Neuronal stem cell (in vitro differentiated cells): ENCODE measurements around the gene NUMA1.

Experiments
- DNase-seq: peaks from one replicate; pipeline ENCODE4 v3.0.0-alpha.2; 2013; ENCODE audit warnings: low spot score
- H2AFZ ChIP-seq: one replicate; pipeline ENCODE4 v1.6.1; 2013; ENCODE audit warnings: mild to moderate bottlenecking, low read length, inconsistent platforms
- H2AK5ac ChIP-seq: 2 replicates; pipeline ENCODE4 v1.6.1; 2013; ENCODE audit warnings: low read depth, mild to moderate bottlenecking, inconsistent platforms, low read length, moderate library complexity, mixed read lengths
- H2BK120ac ChIP-seq: 2 replicates; pipeline ENCODE4 v1.6.1; 2013; ENCODE audit warnings: low read depth, mild to moderate bottlenecking, inconsistent platforms, low read length, moderate library complexity, mixed read lengths
- H2BK12ac ChIP-seq: one replicate; pipeline ENCODE4 v1.6.1; 2013; ENCODE audit warnings: low read length, inconsistent platforms
- H2BK15ac ChIP-seq: 2 replicates; pipeline ENCODE4 v1.6.1; 2013; ENCODE audit warnings: mild to moderate bottlenecking, low read length, inconsistent platforms, mixed read lengths
- H2BK5ac ChIP-seq: one replicate; pipeline ENCODE4 v1.6.1; 2013; ENCODE audit warnings: inconsistent platforms, mild to moderate bottlenecking, low read length, moderate library complexity
- H3K14ac ChIP-seq: one replicate; pipeline ENCODE4 v1.6.1; 2013; ENCODE audit warnings: low read length, inconsistent platforms
- H3K18ac ChIP-seq: 2 replicates; pipeline ENCODE4 v1.6.1; 2013; ENCODE audit warnings: low read length, inconsistent platforms
- H3K23ac ChIP-seq: 2 replicates; pipeline ENCODE4 v1.6.1; 2013; ENCODE audit warnings: low read depth, mild to moderate bottlenecking, mixed read lengths, low read length, inconsistent platforms; ENCODE audit not compliant: poor library complexity
- H3K27ac ChIP-seq: replicated peaks from 3 replicates; pipeline ENCODE4 v1.5.1; 2013; ENCODE audit warnings: low read length, inconsistent platforms
- H3K27me3 ChIP-seq, 3 experiments: 2 replicates each; pipeline ENCODE4 v1.6.1; 2013; ENCODE audit warnings: low read length in 3 of 3, mild to moderate bottlenecking in 2 of 3, inconsistent platforms in 1 of 3, low read depth in 1 of 3, mixed read lengths in 1 of 3, moderate library complexity in 1 of 3; ENCODE audit not compliant: control insufficient read depth in 3 of 3, insufficient read depth in 3 of 3
- H3K36me3 ChIP-seq, 2 donors: replicated peaks in 1 of 2; 2 replicates each; pipeline ENCODE4 v1.6.1; 2013; ENCODE audit warnings: low read length in 2 of 2; ENCODE audit not compliant: control insufficient read depth in 2 of 2, insufficient read depth in 2 of 2
- H3K4ac ChIP-seq: 2 replicates; pipeline ENCODE4 v1.6.1; 2013; ENCODE audit warnings: inconsistent platforms, mild to moderate bottlenecking, low read length, moderate library complexity
- H3K4me1 ChIP-seq, 2 donors: 1 replicate in 1 of 2; 2 replicates in 1 of 2; pipeline ENCODE4 v1.6.1; 2013; ENCODE audit warnings: low read length in 2 of 2, low read depth in 1 of 2; ENCODE audit not compliant: control insufficient read depth in 2 of 2, insufficient read depth in 1 of 2
- H3K4me2 ChIP-seq: one replicate; pipeline ENCODE4 v1.6.1; 2013; ENCODE audit warnings: mild to moderate bottlenecking, low read length, inconsistent platforms; ENCODE audit not compliant: insufficient read depth, poor library complexity, severe bottlenecking
- H3K4me3 ChIP-seq, 2 donors: 2 replicates each; pipeline ENCODE4 v1.5.1; 2013; ENCODE audit warnings: low read length in 2 of 2, mild to moderate bottlenecking in 2 of 2, inconsistent platforms in 1 of 2, moderate library complexity in 1 of 2
- H3K79me1 ChIP-seq: one replicate; pipeline ENCODE4 v1.6.1; 2013; ENCODE audit warnings: low read depth, mild to moderate bottlenecking, inconsistent platforms, low read length, moderate library complexity
- H3K9ac ChIP-seq: one replicate; pipeline ENCODE4 v1.6.1; 2013; ENCODE audit warnings: mild to moderate bottlenecking, low read depth, low read length, inconsistent platforms; ENCODE audit not compliant: poor library complexity
- H3K9me3 ChIP-seq, 2 donors: replicated peaks in 1 of 2; 2 replicates each; pipeline versions ENCODE3 to v1.6.1; 2013; ENCODE audit warnings: low read length in 2 of 2, mild to moderate bottlenecking in 2 of 2, inconsistent platforms in 1 of 2, low read depth in 1 of 2, mixed read lengths in 1 of 2, moderate library complexity in 1 of 2; ENCODE audit not compliant: control insufficient read depth in 2 of 2, insufficient read depth in 1 of 2
- H4K8ac ChIP-seq: one replicate; pipeline ENCODE4 v1.6.1; 2013; ENCODE audit warnings: low read depth, mild to moderate bottlenecking, inconsistent platforms, low read length, moderate library complexity
- H4K91ac ChIP-seq: one replicate; pipeline ENCODE4 v1.6.1; 2013; ENCODE audit warnings: low read length, low read depth, mild to moderate bottlenecking, inconsistent platforms; ENCODE audit not compliant: poor library complexity
- WGBS, 2 donors: extraction: QIAGEN DNeasy Blood & Tissue Kit; methylation state at CpG; one replicate each; pipeline ENCODE4 v1.1.7; 2013; ENCODE audit warnings: missing lambda C conversion rate in 2 of 2, mixed read lengths in 1 of 2; ENCODE audit not compliant: insufficient read length in 2 of 2, insufficient replicate concordance in 1 of 2; ENCODE audit errors: extremely low coverage in 2 of 2; 5-methylcytosine and 5-hydroxymethylcytosine counted together

NUMA1 gene

DNA sequence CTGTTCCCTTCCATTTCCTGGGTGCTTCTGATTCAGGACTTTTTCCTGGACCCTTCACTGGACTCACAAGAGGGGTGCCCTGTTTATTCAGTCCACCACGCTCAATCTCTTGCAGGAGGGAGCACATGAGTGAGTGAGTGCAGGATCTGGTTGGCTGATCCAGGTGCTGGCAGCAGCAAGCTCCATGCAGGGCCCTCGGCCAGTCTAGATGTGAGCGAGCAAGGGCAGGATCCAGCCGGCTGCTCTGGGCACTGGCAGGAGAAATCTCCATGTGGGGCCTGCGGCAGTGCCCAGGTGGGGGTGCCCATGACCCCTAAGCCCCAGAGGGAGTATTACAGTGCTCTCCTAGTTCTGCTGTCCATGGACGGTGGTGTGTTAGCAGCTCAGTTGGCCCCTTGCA lies 43.7 kb upstream of the NUMA1 start:
- Histone ChIP-seq H3K79me1 (no peaks in the 10 kb centered on the region), H2BK120ac (no peak overlapping the region), H2BK15ac (no peak overlapping the region), H2BK12ac (no peak overlapping the region), H2AFZ (no peak overlapping the region), H3K23ac (no peak overlapping the region), H3K4me2 (no peak overlapping the region), H3K27me3 (no peaks in the 10 kb centered on the region), H3K9ac (no peak overlapping the region), H3K14ac (no peak overlapping the region), H4K8ac (no peak overlapping the region), H3K9me3 (peaks cover 0 to 5% of the 10 kb centered on the region in 2 donors), H3K4me3 (no peak overlapping the region), H2BK5ac (no peak overlapping the region), H3K27ac (no peak overlapping the region), H3K4ac (no peak overlapping the region), H2AK5ac (no peak overlapping the region), H3K4me1 (no peaks in the 10 kb centered on the region), H4K91ac (no peak overlapping the region), H3K36me3 (no peaks in the 10 kb centered on the region), H3K18ac (no peak overlapping the region)
- WGBS, 2 donors = no CpG with 5 or more reads among the region's 6 CpGs
- DNase-seq = no peak

GRCh38 chr11:72123117-72123653 lies 42.8 kb upstream of the NUMA1 start:
- Histone ChIP-seq H4K91ac (no peak overlapping the region), H2AFZ (no peak overlapping the region), H3K36me3 (no peaks in the 10 kb centered on the region), H3K4me3 (no peak overlapping the region), H3K9me3 (no peaks in the 10 kb centered on the region), H3K4ac (no peak overlapping the region), H2BK12ac (no peak overlapping the region), H3K4me1 (no peaks in the 10 kb centered on the region), H3K23ac (no peak overlapping the region), H3K18ac (no peak overlapping the region), H3K4me2 (no peak overlapping the region), H3K79me1 (no peaks in the 10 kb centered on the region), H2AK5ac (no peak overlapping the region), H2BK15ac (no peak overlapping the region), H3K14ac (no peak overlapping the region), H2BK5ac (no peak overlapping the region), H4K8ac (no peak overlapping the region), H3K27me3 (no peaks in the 10 kb centered on the region), H3K9ac (no peak overlapping the region), H3K27ac (no peak overlapping the region), H2BK120ac (no peak overlapping the region)
- no peak for DNase-seq
- WGBS, 2 donors = no CpG with 5 or more reads among the region's 3 CpGs

DNA sequence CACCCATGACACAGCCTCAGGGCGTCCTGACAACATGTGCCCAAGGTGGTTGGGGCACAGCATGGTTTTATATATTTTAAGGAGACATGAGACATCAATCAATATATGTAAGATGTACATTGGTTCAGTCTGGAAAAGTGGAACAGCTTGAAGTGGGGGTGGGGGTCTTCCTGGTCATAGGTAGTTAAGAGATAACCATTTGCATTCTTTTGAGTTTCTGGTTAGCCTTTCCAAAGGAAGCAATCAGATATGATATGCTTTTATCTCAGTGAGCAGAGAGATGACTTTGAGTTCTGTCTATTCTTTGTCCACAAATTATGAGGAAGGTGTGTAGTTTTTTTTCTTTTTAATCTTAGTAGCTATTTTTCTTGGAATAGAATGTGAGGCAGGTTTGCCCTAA lies 42.3 kb upstream of the NUMA1 start:
- no peak overlapping the region for H2BK12ac ChIP-seq
- no peak overlapping the region for H3K18ac ChIP-seq
- H3K9ac ChIP-seq = no peak overlapping the region
- no peak overlapping the region for H3K23ac ChIP-seq
- no peak overlapping the region for H2AFZ ChIP-seq
- no peaks in the 10 kb centered on the region for H3K79me1 ChIP-seq
- no peak overlapping the region for H4K91ac ChIP-seq
- H3K4me3 ChIP-seq = no peak overlapping the region
- DNase-seq = no peak
- H4K8ac ChIP-seq = no peak overlapping the region
- H3K36me3 ChIP-seq = no peaks in the 10 kb centered on the region
- no peaks in the 10 kb centered on the region for H3K27me3 ChIP-seq
- H2BK5ac ChIP-seq = no peak overlapping the region
- no peak overlapping the region for H3K4ac ChIP-seq
- no CpG with 5 or more reads among the region's 1 CpG for WGBS, 2 donors
- no peaks in the 10 kb centered on the region for H3K4me1 ChIP-seq
- no peak overlapping the region for H3K14ac ChIP-seq
- H3K27ac ChIP-seq = no peak overlapping the region
- no peak overlapping the region for H3K4me2 ChIP-seq
- H2BK120ac ChIP-seq = no peak overlapping the region
- H3K9me3 ChIP-seq = no peaks in the 10 kb centered on the region
- no peak overlapping the region for H2BK15ac ChIP-seq
- no peak overlapping the region for H2AK5ac ChIP-seq

DNA sequence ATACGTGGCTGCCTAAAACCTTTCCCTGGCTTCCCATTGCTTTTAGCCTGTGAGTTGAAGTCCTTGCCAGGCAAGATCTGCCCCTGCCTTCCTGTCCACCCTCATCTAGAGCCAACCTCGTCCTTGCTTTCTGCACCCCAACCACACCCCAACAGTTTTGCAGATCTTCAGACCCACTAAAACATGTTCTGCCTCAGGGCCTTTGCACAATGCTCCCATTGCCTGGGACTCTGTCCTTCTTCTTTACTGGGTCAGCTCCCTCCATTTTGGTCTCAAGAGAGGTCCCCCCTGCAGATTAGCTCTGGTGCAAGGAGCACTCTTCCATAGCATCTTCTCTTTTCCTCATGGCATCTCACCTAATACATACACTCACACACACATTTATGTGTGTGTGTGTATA lies 40.6 kb upstream of the NUMA1 start:
- Histone ChIP-seq H4K91ac (no peak overlapping the region), H3K18ac (no peak overlapping the region), H3K23ac (no peak overlapping the region), H3K36me3 (no peaks in the 10 kb centered on the region), H3K14ac (peak overlapping the region; percentile 23), H3K27me3 (no peaks in the 10 kb centered on the region), H3K4me1 (no peaks in the 10 kb centered on the region), H3K4me3 (no peak overlapping the region), H2BK120ac (no peak overlapping the region), H2BK5ac (no peak overlapping the region), H2AK5ac (no peak overlapping the region), H2BK15ac (no peak overlapping the region), H3K9me3 (no peaks in the 10 kb centered on the region), H3K4ac (no peak overlapping the region), H3K4me2 (no peak overlapping the region), H4K8ac (no peak overlapping the region), H2AFZ (no peak overlapping the region), H3K27ac (no peak overlapping the region), H3K79me1 (no peaks in the 10 kb centered on the region), H3K9ac (no peak overlapping the region), H2BK12ac (no peak overlapping the region)
- no peak for DNase-seq
- no CpG with 5 or more reads among the region's 2 CpGs for WGBS, 2 donors
